DOHH2 (cell line): Measurements from ENCODE around the gene MYH7B.

Source experiments
- H3F3A ChIP-seq: fragments of 200-600 bp; sonication (generic), shearing (Covaris generic); 2 replicates; pipeline ENCODE4 v1.6.0; 2016; ENCODE audit warnings: antibody characterized with exemption, mild to moderate bottlenecking; ENCODE audit not compliant: control insufficient read depth, insufficient read depth
- H3K27ac ChIP-seq: fragments of 200-600 bp; sonication (generic); 2 replicates; pipeline ENCODE4 v1.5.1; 2014; ENCODE audit warnings: low read depth, mild to moderate bottlenecking, low read length, moderate library complexity
- H3K27me3 ChIP-seq: fragments of 200-600 bp; sonication (generic); 2 replicates; pipeline ENCODE4 v1.6.1; 2014; ENCODE audit warnings: mild to moderate bottlenecking, low read length, mixed read lengths; ENCODE audit not compliant: control insufficient read depth
- H3K36me3 ChIP-seq: fragments of 200-600 bp; sonication (generic); 2 replicates; pipeline ENCODE4 v1.6.1; 2014; ENCODE audit warnings: mild to moderate bottlenecking, low read length, moderate library complexity, mixed read lengths; ENCODE audit not compliant: control insufficient read depth
- H3K4me1 ChIP-seq: fragments of 200-600 bp; sonication (generic); 2 replicates; pipeline ENCODE4 v1.6.1; 2014; ENCODE audit warnings: mild to moderate bottlenecking, low read length, mixed read lengths; ENCODE audit not compliant: control insufficient read depth
- H3K4me2 ChIP-seq: fragments of 200-600 bp; sonication (generic); 2 replicates; pipeline ENCODE4 v1.6.0; 2014; ENCODE audit warnings: mild to moderate bottlenecking, low read length, moderate library complexity
- H3K4me3 ChIP-seq: fragments of 200-600 bp; sonication (generic); 2 replicates; pipeline ENCODE4 v1.5.1; 2014; ENCODE audit warnings: mild to moderate bottlenecking, low read length, mixed read lengths
- H3K79me2 ChIP-seq: fragments of 200-600 bp; sonication (generic); 2 replicates; pipeline ENCODE4 v1.6.1; 2014; ENCODE audit warnings: mild to moderate bottlenecking, low read length, mixed read lengths; ENCODE audit not compliant: control insufficient read depth
- H3K9me2 ChIP-seq: fragments of 200-600 bp; sonication (generic); replicated peaks from 2 replicates; pipeline ENCODE4 v1.6.1; 2014; ENCODE audit warnings: mild to moderate bottlenecking, low read length, mixed read lengths; ENCODE audit not compliant: control insufficient read depth
- H3K9me3 ChIP-seq: fragments of 200-600 bp; sonication (generic); 2 replicates; pipeline ENCODE4 v1.6.1; 2014; ENCODE audit warnings: antibody characterized with exemption, low read length, mixed read lengths; ENCODE audit not compliant: control insufficient read depth, insufficient read depth
- H4K20me1 ChIP-seq: fragments of 200-600 bp; sonication (generic); 2 replicates; pipeline ENCODE4 v1.6.0; 2014; ENCODE audit warnings: low read depth, mild to moderate bottlenecking, antibody characterized with exemption, low read length, moderate library complexity; ENCODE audit not compliant: control insufficient read depth, insufficient read depth
- CTCF ChIP-seq: fragments of 200-600 bp; sonication (generic); IDR thresholded peaks from one replicate; pipeline ENCODE4 v1.5.1; 2014; ENCODE audit warnings: antibody characterized with exemption, mild to moderate bottlenecking, low read depth, low read length; ENCODE audit not compliant: poor library complexity, severe bottlenecking
- EZH2phosphoT487 ChIP-seq: fragments of 200-600 bp; sonication (generic); IDR thresholded peaks from 2 replicates; pipeline ENCODE4 v1.6.1; 2017; ENCODE audit warnings: borderline replicate concordance, mild to moderate bottlenecking, antibody characterized with exemption, low read length, moderate library complexity, mixed read lengths

Gene MYH7B

GRCh38 chr20:34994509-34995131, 39.0 kb downstream of the MYH7B start:
- Histone ChIP-seq H3K4me1 (no peaks in the 10 kb centered on the region), H3K9me3 (no peaks in the 10 kb centered on the region), H3K4me3 (no peak overlapping the region), H4K20me1 (no peaks in the 10 kb centered on the region), H3K27ac (no peak overlapping the region), H3K9me2 (no peaks in the 10 kb centered on the region), H3F3A (no peaks in the 10 kb centered on the region), H3K4me2 (no peak overlapping the region), H3K27me3 (no peaks in the 10 kb centered on the region), H3K36me3 (peaks cover 9% of the 10 kb centered on the region; the same call in 1 of the 2 replicates), H3K79me2 (no peaks in the 10 kb centered on the region)
- no peak for TF ChIP-seq EZH2phosphoT487
- no peak for TF ChIP-seq CTCF

- no peak overlapping the region for H3K27ac ChIP-seq
- peaks cover 14% of the 10 kb centered on the region; the same call in 1 of the 2 replicates for H3K36me3 ChIP-seq
- no peak overlapping the region for H3K4me3 ChIP-seq
- no peaks in the 10 kb centered on the region for H4K20me1 ChIP-seq
- H3F3A ChIP-seq: no peaks in the 10 kb centered on the region
- no peaks in the 10 kb centered on the region for H3K79me2 ChIP-seq
- no peaks in the 10 kb centered on the region for H3K27me3 ChIP-seq
- H3K9me2 ChIP-seq: no peaks in the 10 kb centered on the region
- TF ChIP-seq CTCF (no peak), EZH2phosphoT487 (no peak)
- H3K9me3 ChIP-seq: no peaks in the 10 kb centered on the region
- H3K4me1 ChIP-seq: no peaks in the 10 kb centered on the region
- H3K4me2 ChIP-seq: no peak overlapping the region
These were observed 39.5 kb downstream of the MYH7B start for GRCh38 chr20:34995192-34995591.

- Histone ChIP-seq H3K4me1 (no peaks in the 10 kb centered on the region), H3K9me2 (no peaks in the 10 kb centered on the region), H4K20me1 (no peaks in the 10 kb centered on the region), H3K27ac (no peak overlapping the region), H3K27me3 (no peaks in the 10 kb centered on the region), H3K4me3 (no peak overlapping the region), H3K9me3 (no peaks in the 10 kb centered on the region), H3F3A (no peaks in the 10 kb centered on the region), H3K4me2 (no peak overlapping the region), H3K36me3 (peaks cover 14% of the 10 kb centered on the region; the same call in 1 of the 2 replicates), H3K79me2 (no peaks in the 10 kb centered on the region)
- TF ChIP-seq EZH2phosphoT487: no peak
- no peak for TF ChIP-seq CTCF
These were observed 40.0 kb downstream of the MYH7B start for GRCh38 chr20:34995696-34996095.
